Measurements from ENCODE around the gene SPNS1.
"Not testable (repeated sequence)": the region's sequence is repeated elsewhere in the genome, so short reads cannot be mapped to it uniquely, and the experiment has no call there.

The SPNS1 gene

GRCh38 chr16:28958836-28959235 is 15.7 kb upstream of the SPNS1 start:
- DNase-seq, result no peak

- DNase-seq, result no peak
These were observed 10.5 kb upstream of the SPNS1 start for GRCh38 chr16:28964072-28964471.

- DNase-seq, result no peak
These were observed 10.1 kb upstream of the SPNS1 start for GRCh38 chr16:28964496-28964895.

GRCh38 chr16:28967156-28967555 is 7.4 kb upstream of the SPNS1 start:
- no peak for DNase-seq

- not testable (repeated sequence) for DNase-seq
These were observed 4.9 kb upstream of the SPNS1 start for GRCh38 chr16:28969696-28970095.

DNA sequence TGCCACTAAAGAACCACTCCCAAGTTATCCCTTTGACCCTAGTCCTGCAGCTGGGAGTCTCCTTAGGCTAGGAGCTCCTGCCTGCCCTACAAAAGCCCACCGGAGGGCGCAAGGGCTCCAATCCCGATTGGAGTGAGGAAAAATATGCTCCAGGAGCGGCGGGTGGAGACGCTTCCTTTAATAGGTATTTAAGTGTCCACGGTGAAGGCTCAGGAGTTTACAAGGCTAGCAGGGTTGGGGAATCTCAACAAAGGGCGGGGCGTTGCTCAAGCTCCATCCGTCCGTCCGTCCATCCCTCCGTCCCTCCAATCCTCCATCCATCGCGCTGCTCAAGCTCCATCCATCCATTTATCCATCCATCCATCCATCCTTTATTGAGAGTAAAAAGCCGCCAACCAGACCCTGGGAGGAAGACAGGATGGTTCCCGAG is 556 bp upstream of the SPNS1 start:
- DNase-seq, result no peak

- no peak for DNase-seq
These were observed 601 bp downstream of the SPNS1 start for GRCh38 chr16:28975158-28975599.

GRCh38 chr16:28977703-28978662 is 3.4 kb downstream of the SPNS1 start:
- no peak for DNase-seq

GRCh38 chr16:28980330-28980729 is 5.8 kb downstream of the SPNS1 start:
- DNase-seq, result not testable (repeated sequence)

DNA sequence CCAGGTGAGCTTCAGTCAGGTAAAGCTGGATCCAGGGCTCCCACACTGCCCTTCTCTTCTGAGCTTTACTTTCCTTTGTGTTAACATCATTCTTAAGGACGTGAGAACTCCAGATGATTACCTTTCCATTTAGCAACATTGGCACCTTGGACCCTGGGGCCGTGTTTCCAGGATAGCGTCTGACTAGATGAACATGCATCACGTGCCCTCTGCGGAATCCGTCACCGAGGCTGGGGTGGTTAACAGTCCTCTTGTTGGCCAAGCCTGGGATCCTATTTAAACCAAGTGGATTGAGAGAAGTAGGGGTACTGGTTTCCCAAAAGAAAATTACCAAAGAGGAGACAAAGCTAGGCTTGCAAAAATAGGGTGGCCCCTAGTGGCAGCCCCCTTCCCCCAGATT is 6.4 kb downstream of the SPNS1 start:
- DNase-seq, result no peak

- DNase-seq, result no peak
These were observed 6.9 kb downstream of the SPNS1 start for GRCh38 chr16:28981517-28981916.

DNA sequence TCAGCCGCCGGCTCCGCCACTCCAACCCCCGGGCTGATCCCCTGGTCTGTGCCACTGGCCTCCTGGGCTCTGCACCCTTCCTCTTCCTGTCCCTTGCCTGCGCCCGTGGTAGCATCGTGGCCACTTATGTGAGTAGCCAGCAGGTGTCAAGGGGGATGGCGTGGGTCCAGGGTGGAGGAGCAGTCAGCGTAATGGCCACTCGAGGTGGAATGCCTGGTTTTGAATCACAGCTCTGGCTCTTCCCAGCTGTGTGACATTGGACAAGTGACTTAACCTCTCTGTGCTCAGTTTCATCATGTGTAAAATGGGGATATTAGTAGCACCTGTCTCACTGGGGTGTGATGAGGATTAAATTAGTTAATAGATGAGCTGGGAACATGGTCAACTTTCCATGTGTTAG is 7.8 kb downstream of the SPNS1 start:
- no peak for DNase-seq

DNA sequence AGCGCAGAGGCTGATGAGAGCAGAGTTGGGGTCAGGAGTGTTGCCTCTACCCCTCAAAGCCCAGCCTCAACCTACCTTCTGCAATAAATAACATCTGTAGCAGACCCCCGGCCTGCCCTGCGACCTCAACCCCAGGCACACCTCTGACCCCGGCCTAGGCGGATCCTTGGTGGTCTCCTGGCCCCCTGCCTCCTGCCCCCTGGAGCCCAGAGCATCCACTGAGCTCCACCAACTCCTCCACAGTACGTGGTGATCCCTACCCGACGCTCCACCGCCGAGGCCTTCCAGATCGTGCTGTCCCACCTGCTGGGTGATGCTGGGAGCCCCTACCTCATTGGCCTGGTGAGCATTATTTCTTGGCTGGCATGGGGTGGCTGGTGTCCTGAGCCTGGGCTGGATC is 8.4 kb downstream of the SPNS1 start:
- DNase-seq, result no peak

GRCh38 chr16:28983644-28984043 is 9.1 kb downstream of the SPNS1 start:
- no peak for DNase-seq

- DNase-seq, result no peak
These were observed 9.5 kb downstream of the SPNS1 start for GRCh38 chr16:28984091-28984490.

DNA sequence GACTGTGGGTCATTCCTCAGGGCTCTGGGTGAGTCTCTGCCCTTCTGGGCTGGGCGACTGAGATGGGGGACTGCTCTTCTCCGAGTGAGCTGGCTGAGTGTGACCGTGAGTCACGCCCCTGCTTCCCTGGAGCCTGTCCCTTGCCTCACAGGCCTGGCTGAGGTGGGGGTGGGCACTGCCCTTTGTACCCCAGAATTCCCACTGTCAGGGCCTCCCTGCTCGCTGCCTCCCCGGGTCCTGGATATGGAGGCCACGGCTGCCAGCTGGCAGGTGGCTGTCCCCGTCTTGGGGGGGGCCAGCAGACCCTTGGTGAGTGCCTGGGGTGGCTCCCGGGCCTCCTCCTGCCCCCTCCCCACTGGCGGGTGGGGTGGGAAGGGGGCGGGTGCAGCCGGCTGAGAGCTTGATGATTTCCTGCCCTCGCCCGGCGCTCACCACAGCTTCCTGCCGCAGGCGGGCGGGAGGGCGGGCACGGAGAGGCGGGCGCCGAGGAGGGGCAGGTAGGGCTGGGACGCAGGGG is 10.1 kb downstream of the SPNS1 start, which contains the start of gene LAT:
TSS of gene LAT (plus strand) at position 434 of the 517 bp plus-strand sequence. CDS start 366 bp downstream, outside the sequence.
- no peak for DNase-seq

DNA sequence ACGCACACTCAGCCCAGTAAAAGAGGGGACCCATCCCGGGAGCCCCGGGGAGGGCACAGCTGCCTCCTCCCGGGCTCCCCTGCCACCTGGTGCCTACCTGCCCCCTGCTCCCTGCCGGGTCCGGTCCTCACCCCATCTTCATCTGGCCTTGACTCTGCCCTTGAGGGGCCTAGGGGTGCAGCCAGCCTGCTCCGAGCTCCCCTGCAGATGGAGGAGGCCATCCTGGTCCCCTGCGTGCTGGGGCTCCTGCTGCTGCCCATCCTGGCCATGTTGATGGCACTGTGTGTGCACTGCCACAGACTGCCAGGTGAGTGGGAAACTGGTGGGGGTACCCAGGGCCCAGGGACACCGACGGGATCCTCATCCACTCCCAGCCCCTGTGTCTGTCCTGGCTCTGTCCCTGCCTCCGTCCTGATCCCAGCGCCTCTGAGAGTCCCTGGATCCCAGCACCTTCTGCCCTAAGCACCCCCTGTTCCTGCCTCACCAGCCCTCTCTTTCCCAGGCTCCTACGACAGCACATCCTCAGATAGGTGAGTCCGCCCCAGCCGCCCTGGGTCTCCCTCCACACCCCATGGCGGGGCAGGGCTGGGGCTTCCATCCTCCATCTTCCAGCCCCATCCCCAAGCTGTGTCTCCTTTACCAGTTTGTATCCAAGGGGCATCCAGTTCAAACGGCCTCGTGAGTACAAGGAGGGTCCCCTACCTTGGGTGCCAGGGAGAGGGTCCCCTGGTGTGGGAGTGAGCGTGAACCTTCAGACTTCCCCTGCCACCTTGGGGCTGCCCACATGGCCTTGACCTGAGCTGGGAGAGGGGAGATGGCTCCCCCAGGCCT is 10.8 kb downstream of the SPNS1 start:
- no peak for DNase-seq

GRCh38 chr16:28986046-28986445 is 11.5 kb downstream of the SPNS1 start:
- DNase-seq, result no peak

DNA sequence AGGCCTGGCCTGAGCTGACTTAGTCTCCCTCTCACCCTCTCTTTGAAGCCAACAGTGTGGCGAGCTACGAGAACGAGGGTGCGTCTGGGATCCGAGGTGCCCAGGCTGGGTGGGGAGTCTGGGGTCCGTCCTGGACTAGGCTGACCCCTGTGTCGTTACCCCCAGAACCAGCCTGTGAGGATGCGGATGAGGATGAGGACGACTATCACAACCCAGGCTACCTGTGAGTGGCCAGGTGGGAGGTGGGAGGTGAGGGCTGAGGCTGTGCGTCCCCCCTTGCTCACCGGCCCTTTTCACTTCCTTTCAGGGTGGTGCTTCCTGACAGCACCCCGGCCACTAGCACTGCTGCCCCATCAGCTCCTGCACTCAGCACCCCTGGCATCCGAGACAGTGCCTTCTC is 11.9 kb downstream of the SPNS1 start:
- DNase-seq, result no peak

DNA sequence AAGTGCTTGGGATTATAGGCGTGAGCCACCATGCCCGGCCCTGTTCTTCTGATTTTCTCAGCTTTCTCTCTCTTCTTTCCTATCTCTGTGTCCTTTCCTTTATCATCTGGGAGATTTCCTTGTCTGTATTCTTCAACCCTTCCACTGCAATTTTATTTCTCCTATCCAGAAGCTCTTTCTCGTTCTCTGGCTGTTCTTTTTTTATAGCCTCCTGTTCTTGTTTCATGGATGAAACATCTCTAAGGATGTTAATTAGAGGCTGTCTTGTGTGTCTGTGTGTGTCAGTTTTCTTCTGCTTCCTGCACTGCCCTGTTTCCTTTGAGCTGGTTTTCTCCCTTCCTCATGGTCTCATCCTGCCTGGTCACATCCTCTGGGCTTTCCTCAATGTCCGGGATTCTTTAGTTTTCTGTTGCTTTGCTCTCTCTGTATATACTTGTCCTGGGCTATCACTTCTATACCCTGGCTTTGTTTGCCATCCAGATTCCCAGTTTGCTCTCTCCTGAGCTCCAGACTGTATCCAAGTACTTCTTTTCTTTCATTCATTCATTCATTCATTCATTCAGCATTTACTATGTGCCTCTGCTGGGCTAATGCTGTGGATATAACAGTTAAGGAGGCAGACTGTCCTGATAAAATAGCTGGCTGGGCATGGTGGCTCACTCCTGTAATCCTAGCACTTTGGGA is 12.7 kb downstream of the SPNS1 start:
- no peak for DNase-seq

- no peak for DNase-seq
These were observed 14.8 kb downstream of the SPNS1 start for GRCh38 chr16:28989363-28989762.

DNA sequence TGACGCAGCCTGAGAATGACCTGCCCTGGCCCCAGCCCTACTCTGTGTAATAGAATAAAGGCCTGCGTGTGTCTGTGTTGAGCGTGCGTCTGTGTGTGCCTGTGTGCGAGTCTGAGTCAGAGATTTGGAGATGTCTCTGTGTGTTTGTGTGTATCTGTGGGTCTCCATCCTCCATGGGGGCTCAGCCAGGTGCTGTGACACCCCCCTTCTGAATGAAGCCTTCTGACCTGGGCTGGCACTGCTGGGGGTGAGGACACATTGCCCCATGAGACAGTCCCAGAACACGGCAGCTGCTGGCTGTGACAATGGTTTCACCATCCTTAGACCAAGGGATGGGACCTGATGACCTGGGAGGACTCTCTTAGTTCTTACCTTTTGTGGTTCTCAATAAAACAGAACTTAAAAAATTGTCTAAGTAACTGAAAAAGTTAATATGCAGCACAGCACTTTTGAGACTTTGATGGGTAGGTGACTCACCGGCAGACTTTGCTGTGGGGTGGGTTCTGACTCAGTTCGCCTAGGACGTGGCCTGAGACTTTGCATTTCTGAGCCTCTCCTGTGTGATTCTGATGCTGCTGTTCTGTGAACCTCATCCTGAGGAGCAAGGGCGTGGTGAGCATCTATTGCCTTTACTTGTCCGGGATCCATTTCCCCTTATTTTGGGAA is 15.9 kb downstream of the SPNS1 start:
- DNase-seq, result no peak
